Glutamatergic neuron (in vitro differentiated cells): Measurements from ENCODE around the gene LIX1. TPM values are rescaled to one million over a fixed set of nuclear protein-coding genes. Genes with fewer than 3 reads are reported as not detected.

ENCODE experiments used
- DNase-seq: peaks from one replicate; pipeline ENCODE4 v3.0.0; 2022
- H3K27ac Mint-ChIP-seq: one replicate; pipeline ENCODE4 v1.8.0; 2020; ENCODE audit warnings: mild to moderate bottlenecking, mixed read lengths, inconsistent platforms; ENCODE audit not compliant: unreplicated experiment
- H3K27me3 Mint-ChIP-seq: one replicate; pipeline ENCODE4 v1.8.0; 2020; ENCODE audit warnings: mild to moderate bottlenecking, moderate library complexity, mixed read lengths, inconsistent platforms; ENCODE audit not compliant: unreplicated experiment
- H3K36me3 Mint-ChIP-seq: one replicate; pipeline ENCODE4 v1.8.0; 2020; ENCODE audit warnings: mild to moderate bottlenecking, mixed read lengths, inconsistent platforms; ENCODE audit not compliant: unreplicated experiment
- H3K4me1 Mint-ChIP-seq: one replicate; pipeline ENCODE4 v1.8.0; 2020; ENCODE audit warnings: mild to moderate bottlenecking, low read depth, mixed read lengths, inconsistent platforms; ENCODE audit not compliant: unreplicated experiment
- H3K4me3 Mint-ChIP-seq: one replicate; pipeline ENCODE4 v1.8.0; 2020; ENCODE audit warnings: mild to moderate bottlenecking, mixed read lengths, inconsistent platforms; ENCODE audit not compliant: unreplicated experiment
- H3K9me3 Mint-ChIP-seq: one replicate; pipeline ENCODE4 v1.8.0; 2020; ENCODE audit warnings: mild to moderate bottlenecking, moderate library complexity, mixed read lengths, inconsistent platforms; ENCODE audit not compliant: unreplicated experiment
- total RNA-seq: library from RNA; stranded (reverse); fragmentation: NEBNext Ultra II Directional; extraction: Animal tissue kit (Norgen Biotek cat#: 25700); gene quantifications from one replicate; pipeline ENCODE4 v1.2.1, GENCODE V29; 2021; ENCODE audit not compliant: unreplicated experiment
- TF ChIP-seq, protein P1 (sequence below): fragments of 200-600 bp; sonication (generic); IDR thresholded peaks from one replicate; pipeline ENCODE4 v1.5.0; 2021; ENCODE audit not compliant: partially characterized antibody, unreplicated experiment

The LIX1 gene
- total RNA-seq, 1 donor from 2014 or later = not detected

DNA sequence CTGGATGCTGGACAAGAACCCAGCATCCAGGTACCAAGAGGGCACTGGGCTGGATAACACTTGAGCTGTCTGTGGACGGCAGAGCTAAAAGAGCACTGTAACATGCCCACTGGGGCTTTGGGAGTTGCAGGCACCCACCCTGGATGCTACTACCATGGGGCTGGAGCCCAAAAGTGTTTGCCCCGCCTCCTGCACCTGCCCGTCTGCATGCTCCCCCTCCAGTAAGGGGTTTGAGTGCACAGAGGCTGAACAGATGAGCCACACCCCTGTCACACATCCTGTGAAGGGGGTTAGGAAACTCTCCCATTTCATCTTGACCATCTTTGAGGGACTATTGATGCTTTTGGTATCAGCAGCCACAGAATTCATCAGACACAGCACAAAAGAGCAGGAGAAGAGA lies 69.0 kb downstream of the LIX1 start:
- no peak overlapping the region for H3K27ac Mint-ChIP-seq
- H3K4me1 Mint-ChIP-seq = no peaks in the 10 kb centered on the region
- TF ChIP-seq, protein P1, sequence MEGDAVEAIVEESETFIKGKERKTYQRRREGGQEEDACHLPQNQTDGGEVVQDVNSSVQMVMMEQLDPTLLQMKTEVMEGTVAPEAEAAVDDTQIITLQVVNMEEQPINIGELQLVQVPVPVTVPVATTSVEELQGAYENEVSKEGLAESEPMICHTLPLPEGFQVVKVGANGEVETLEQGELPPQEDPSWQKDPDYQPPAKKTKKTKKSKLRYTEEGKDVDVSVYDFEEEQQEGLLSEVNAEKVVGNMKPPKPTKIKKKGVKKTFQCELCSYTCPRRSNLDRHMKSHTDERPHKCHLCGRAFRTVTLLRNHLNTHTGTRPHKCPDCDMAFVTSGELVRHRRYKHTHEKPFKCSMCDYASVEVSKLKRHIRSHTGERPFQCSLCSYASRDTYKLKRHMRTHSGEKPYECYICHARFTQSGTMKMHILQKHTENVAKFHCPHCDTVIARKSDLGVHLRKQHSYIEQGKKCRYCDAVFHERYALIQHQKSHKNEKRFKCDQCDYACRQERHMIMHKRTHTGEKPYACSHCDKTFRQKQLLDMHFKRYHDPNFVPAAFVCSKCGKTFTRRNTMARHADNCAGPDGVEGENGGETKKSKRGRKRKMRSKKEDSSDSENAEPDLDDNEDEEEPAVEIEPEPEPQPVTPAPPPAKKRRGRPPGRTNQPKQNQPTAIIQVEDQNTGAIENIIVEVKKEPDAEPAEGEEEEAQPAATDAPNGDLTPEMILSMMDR = no peak
- H3K9me3 Mint-ChIP-seq = peaks cover 2% of the 10 kb centered on the region
- peaks cover 1% of the 10 kb centered on the region for H3K27me3 Mint-ChIP-seq
- no peak overlapping the region for H3K4me3 Mint-ChIP-seq
- H3K36me3 Mint-ChIP-seq = no peaks in the 10 kb centered on the region
- DNase-seq = no peak

DNA sequence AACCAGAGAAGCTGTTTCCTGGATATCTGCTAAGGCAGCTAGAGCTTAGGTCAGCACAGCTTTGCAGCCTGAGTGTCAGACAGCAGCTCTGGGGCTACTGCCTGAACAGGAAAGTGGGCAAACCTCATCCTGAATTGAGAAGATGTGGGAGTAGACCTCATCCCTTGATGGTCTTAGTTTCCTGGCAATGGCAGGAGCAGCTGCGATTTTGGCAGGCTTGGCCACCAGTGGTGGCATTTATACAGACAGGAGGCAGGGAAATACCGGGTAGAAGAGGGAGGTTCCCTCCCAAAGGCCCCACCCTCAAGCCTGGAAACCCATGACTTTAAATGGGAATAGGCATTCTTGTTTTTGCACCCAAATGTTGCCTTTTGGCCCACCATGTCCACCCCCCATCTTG lies 69.7 kb downstream of the LIX1 start:
- Mint-ChIP-seq H3K27ac (no peak overlapping the region), H3K4me1 (no peaks in the 10 kb centered on the region), H3K36me3 (no peaks in the 10 kb centered on the region), H3K4me3 (no peak overlapping the region), H3K27me3 (peaks cover 1% of the 10 kb centered on the region), H3K9me3 (peaks cover 2% of the 10 kb centered on the region)
- no peak for DNase-seq
- TF ChIP-seq, protein P1 = no peak

DNA sequence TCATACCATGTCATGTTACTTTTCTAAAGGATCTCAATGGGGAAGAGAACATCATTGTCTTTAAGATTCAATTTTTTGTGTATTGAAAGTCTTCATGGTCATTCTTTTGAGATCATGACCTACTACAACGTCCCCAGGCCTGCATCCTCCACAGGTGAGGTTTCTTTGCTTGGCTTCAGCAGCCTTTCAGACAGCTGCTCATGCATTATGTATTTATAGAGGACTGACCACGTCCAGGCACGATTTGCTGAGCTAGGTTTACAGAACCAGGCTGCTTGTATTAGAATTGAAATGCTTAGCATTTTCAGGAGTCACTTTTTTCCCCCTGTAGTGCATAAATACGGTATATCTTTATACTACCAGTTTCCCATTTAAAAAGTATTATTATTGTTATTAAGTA lies 70.4 kb downstream of the LIX1 start:
- Mint-ChIP-seq H3K36me3 (no peaks in the 10 kb centered on the region), H3K9me3 (peaks cover 2% of the 10 kb centered on the region), H3K27ac (no peak overlapping the region), H3K27me3 (peaks cover 1% of the 10 kb centered on the region), H3K4me1 (no peaks in the 10 kb centered on the region), H3K4me3 (no peak overlapping the region)
- TF ChIP-seq, protein P1 = no peak
- DNase-seq = no peak

DNA sequence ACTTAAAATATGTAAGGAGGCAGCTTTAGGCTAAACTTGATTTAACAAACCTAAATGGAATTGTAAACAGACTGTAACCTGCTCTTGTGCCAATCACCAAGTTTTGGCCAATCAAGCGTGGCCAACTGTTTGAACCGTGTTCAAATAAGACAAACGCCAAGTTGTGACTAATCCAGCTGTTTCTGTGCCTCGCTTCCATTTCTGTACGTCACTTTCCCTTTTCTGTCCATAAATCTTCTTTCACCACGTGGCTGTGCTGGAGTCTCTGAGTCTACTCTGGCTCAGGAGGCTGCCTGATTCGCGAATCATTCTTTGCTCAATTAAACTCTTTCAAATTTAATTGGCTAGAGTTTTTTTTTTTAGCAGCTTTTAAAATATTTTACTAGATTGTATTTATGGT lies 71.3 kb downstream of the LIX1 start:
- TF ChIP-seq, protein P1 = no peak

DNA sequence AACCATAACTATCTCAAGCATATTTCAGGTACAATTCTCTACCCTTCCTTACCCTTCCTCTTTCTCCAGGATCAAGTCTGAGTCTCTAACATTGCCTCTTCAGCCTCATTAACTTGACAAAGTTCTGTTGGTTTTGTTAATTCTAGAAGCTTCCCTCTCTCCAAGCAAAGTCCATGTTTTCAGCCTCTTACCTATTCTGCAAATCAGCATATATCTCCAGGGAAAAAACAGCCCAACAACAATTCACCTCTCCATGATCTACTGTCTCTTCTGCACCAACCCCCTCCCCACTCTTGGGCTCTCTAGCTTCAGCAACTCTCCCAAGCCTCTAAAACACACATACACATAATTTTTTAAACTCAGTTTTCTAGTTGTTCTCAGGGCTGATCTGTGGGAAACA lies 72.2 kb downstream of the LIX1 start:
- no peak for DNase-seq
- H3K27ac Mint-ChIP-seq = no peak overlapping the region
- TF ChIP-seq, protein P1 = no peak
- peaks cover 2% of the 10 kb centered on the region for H3K9me3 Mint-ChIP-seq
- H3K4me1 Mint-ChIP-seq = no peaks in the 10 kb centered on the region
- no peaks in the 10 kb centered on the region for H3K36me3 Mint-ChIP-seq
- peaks cover 1% of the 10 kb centered on the region for H3K27me3 Mint-ChIP-seq
- no peak overlapping the region for H3K4me3 Mint-ChIP-seq

More for the DNA sequence above, 71.3 kb downstream of the LIX1 start:
- Mint-ChIP-seq H3K36me3 (no peaks in the 10 kb centered on the region), H3K4me1 (no peaks in the 10 kb centered on the region), H3K27ac (no peak overlapping the region), H3K4me3 (no peak overlapping the region), H3K27me3 (peaks cover 1% of the 10 kb centered on the region), H3K9me3 (peaks cover 2% of the 10 kb centered on the region)
- DNase-seq = no peak
